Endothelial cell of umbilical vein (primary cell): ENCODE measurements around the gene PALB2. TPM values are rescaled to one million over a fixed set of nuclear protein-coding genes. Genes with fewer than 3 reads are reported as not detected.

Source experiments
- BruUV-seq: library from RNA; stranded (reverse); fragments of 400-500 nt; replicated peaks from 2 replicates; lab custom pipeline; 2021; lab: Mats Ljungman, UMichigan
- CTCF ChIA-PET: fragments of 300-600, 350-600 bp; sonication (Branson Sonifier 250); formaldehyde crosslinking; loops from one replicate; lab custom pipeline; 2021; ENCODE audit warnings: antibody characterized with exemption, inconsistent platforms; lab: Charles Lee
- POLR2A ChIA-PET: fragments of 300-600, 350-600 bp; sonication (Branson Sonifier 250); formaldehyde crosslinking; loops from one replicate; lab custom pipeline; 2021; ENCODE audit warnings: antibody characterized with exemption, inconsistent platforms; lab: Charles Lee
- DNase-seq: peaks from one replicate; pipeline ENCODE4 v3.0.0-alpha.2; 2011; ENCODE audit warnings: low read depth, low spot score
- FAIRE-seq: peaks from 2 replicates; lab custom pipeline; 2011; peaks lifted over from hg19 to GRCh38; lab: Jason Lieb, UNC
- H2AFZ ChIP-seq: 2 replicates; pipeline ENCODE4 v1.6.0; 2012; ENCODE audit warnings: low read depth, low read length, control low read depth, inconsistent platforms
- H3K27ac ChIP-seq: 2 replicates; pipeline ENCODE4 v1.5.1; 2011; ENCODE audit warnings: low read depth, mild to moderate bottlenecking, control low read depth, low read length, moderate library complexity; ENCODE audit not compliant: insufficient read depth
- H3K27me3 ChIP-seq, 2 experiments: 2 replicates each; pipeline versions ENCODE4 v1.6.0 to v1.6.1; 2011; ENCODE audit warnings: low read length in 2 of 2, mixed read lengths in 1 of 2; ENCODE audit not compliant: control insufficient read depth in 2 of 2, insufficient read depth in 2 of 2
- H3K36me3 ChIP-seq, 2 experiments: 2 replicates in 1 of 2; 3 replicates in 1 of 2; pipeline ENCODE4 v1.5.1; 2011; ENCODE audit warnings: low read length in 2 of 2, mild to moderate bottlenecking in 1 of 2, moderate library complexity in 1 of 2; ENCODE audit not compliant: control insufficient read depth in 2 of 2, insufficient read depth in 2 of 2; ENCODE audit errors: extremely low read depth in 1 of 2
- H3K4me1 ChIP-seq: 3 replicates; pipeline ENCODE4 v1.5.1; 2011; ENCODE audit warnings: mild to moderate bottlenecking, low read length; ENCODE audit not compliant: control insufficient read depth, insufficient read depth; ENCODE audit errors: extremely low read depth
- H3K4me2 ChIP-seq: 2 replicates; pipeline ENCODE4 v1.6.1; 2011; ENCODE audit warnings: low read length, control low read depth, mixed read lengths; ENCODE audit not compliant: insufficient read depth
- H3K4me3 ChIP-seq, 3 experiments: fragments of 200-600 bp in 1 of 3; sonication (generic), shearing (Covaris generic) in 1 of 3; replicated peaks in 1 of 3; 2 replicates each; pipeline ENCODE4 v1.5.1; 2011 to 2016; ENCODE audit warnings: control low read depth in 3 of 3, low read length in 3 of 3, mild to moderate bottlenecking in 2 of 3, inconsistent platforms in 1 of 3, low read depth in 1 of 3, moderate library complexity in 1 of 3; ENCODE audit not compliant: insufficient read depth in 1 of 3
- H3K79me2 ChIP-seq: 2 replicates; pipeline ENCODE4 v1.6.0; 2012; ENCODE audit warnings: low read length, inconsistent platforms; ENCODE audit not compliant: control insufficient read depth, insufficient read depth
- H3K9ac ChIP-seq: replicated peaks from 2 replicates; pipeline ENCODE3; 2011; ENCODE audit warnings: low read length, control low read depth; ENCODE audit not compliant: insufficient read depth; ENCODE audit errors: extremely low read depth
- H3K9me1 ChIP-seq: replicated peaks from 3 replicates; pipeline ENCODE4 v1.6.0; 2011; ENCODE audit warnings: mild to moderate bottlenecking, low read length; ENCODE audit not compliant: control insufficient read depth, insufficient read depth; ENCODE audit errors: extremely low read depth
- H3K9me3 ChIP-seq: replicated peaks from 2 replicates; pipeline ENCODE4 v1.5.1; 2012; ENCODE audit warnings: low read length, inconsistent platforms; ENCODE audit not compliant: control insufficient read depth, insufficient read depth
- H4K20me1 ChIP-seq: replicated peaks from 2 replicates; pipeline ENCODE3; 2011; ENCODE audit warnings: mild to moderate bottlenecking, low read length; ENCODE audit not compliant: control insufficient read depth, insufficient read depth; ENCODE audit errors: extremely low read depth
- EZH2 ChIP-seq: IDR thresholded peaks from 2 replicates; pipeline ENCODE4 v1.6.1; 2012; ENCODE audit warnings: borderline replicate concordance, low read depth, mild to moderate bottlenecking, moderate library complexity, low read length, inconsistent platforms; ENCODE audit not compliant: severe bottlenecking
- FOS ChIP-seq: IDR thresholded peaks from 2 replicates; pipeline ENCODE4 v1.6.1; 2011; ENCODE audit warnings: mild to moderate bottlenecking, low read length, moderate library complexity, borderline replicate concordance; ENCODE audit not compliant: insufficient read depth
- GATA2 ChIP-seq: IDR thresholded peaks from 2 replicates; pipeline ENCODE4 v1.7.0; 2011; ENCODE audit warnings: low read depth, mild to moderate bottlenecking, moderate library complexity, mixed read lengths, low read length; ENCODE audit not compliant: insufficient read length, insufficient read depth
- JUN ChIP-seq: IDR thresholded peaks from 2 replicates; pipeline ENCODE4 v1.6.1; 2011; ENCODE audit warnings: borderline replicate concordance, low read depth; ENCODE audit not compliant: insufficient read length, insufficient read depth
- MYC ChIP-seq: IDR thresholded peaks from one replicate; pipeline ENCODE4 v1.6.1; 2011; ENCODE audit warnings: mild to moderate bottlenecking, low read depth, low read length
- POLR2A ChIP-seq: IDR thresholded peaks from 2 replicates; pipeline ENCODE4 v1.6.1; 2012; ENCODE audit warnings: low read depth, mild to moderate bottlenecking, control low read depth, low read length
- POLR2AphosphoS5 ChIP-seq: IDR thresholded peaks from 2 replicates; pipeline ENCODE4 v1.6.1; 2012; ENCODE audit warnings: low read depth, mild to moderate bottlenecking, control low read depth, low read length, moderate library complexity; ENCODE audit not compliant: insufficient read depth
- dilution Hi-C: fragments of 300-500 bp; cut with MboI; formaldehyde crosslinking; loops from one replicate; pipeline ENCODE4 v1.15.0; 2019; ENCODE audit warnings: low sequenced_read_pairs; ENCODE audit not compliant: extremely low pct_ligation_motif_present
- intact Hi-C: fragments of 100-400 bp; cut with micrococcal nuclease; formaldehyde crosslinking; loops from one replicate; pipeline ENCODE4 v1.10.0; 2022
- polyA plus RNA-seq, 4 experiments: library from polyadenylated mRNA; depleted of rRNA in 3 of 4; stranded (reverse) in 3 of 4; unstranded in 1 of 4; fragments of >200 nt; gene quantifications; 2 replicates each; pipeline versions ENCODE4 v1.2.1 to v1.2.3, GENCODE V29; 2011 to 2012; ENCODE audit warnings: missing spikeins in 1 of 4
- total RNA-seq: library from RNA; stranded (reverse); gene quantifications from 2 replicates; pipeline ENCODE4 v1.2.3, GENCODE V29; 2021
- TF ChIP-seq, protein P1 (sequence below), 2 donors: IDR thresholded peaks; 1 replicate in 1 of 2; 2 replicates in 1 of 2; pipeline ENCODE4 v1.5.1; 2011; ENCODE audit warnings: low read length in 2 of 2, mild to moderate bottlenecking in 2 of 2, moderate library complexity in 2 of 2, control low read depth in 1 of 2, inconsistent platforms in 1 of 2, low read depth in 1 of 2; ENCODE audit not compliant: insufficient read depth in 1 of 2; ENCODE audit errors: extremely low read depth in 1 of 2
- TF ChIP-seq, protein P2 (sequence below): IDR thresholded peaks from 2 replicates; pipeline ENCODE4 v1.6.1; 2011; ENCODE audit not compliant: insufficient read depth, insufficient read length

Gene PALB2
- total and polyA plus RNA-seq, 2 donors (not counting 3 experiments of a cell fraction or from before 2014, with no cell fraction given) = 5.1 to 15.6 TPM

DNA sequence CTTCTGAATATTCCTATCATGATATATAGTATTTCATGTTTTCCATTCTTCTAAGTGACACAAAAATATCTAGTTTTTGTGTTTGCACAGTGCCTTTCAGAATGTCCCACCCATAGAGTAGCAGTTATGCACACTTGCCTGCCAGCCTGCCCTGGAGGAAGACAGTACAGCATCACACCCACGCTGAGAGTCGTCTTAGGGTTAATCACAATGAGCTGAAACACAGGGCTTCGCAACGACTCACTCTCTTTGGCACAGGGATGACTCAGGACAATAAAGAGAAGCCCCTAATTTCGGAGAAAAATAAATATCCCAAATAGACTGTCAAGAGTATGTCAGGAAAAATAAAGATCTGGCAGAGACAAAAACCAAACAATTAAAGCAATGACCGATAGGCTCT is 33.4 kb downstream of the PALB2 start:
- Histone ChIP-seq H3K36me3 (no peaks in the 10 kb centered on the region), H3K4me1 (peaks cover 13% of the 10 kb centered on the region), H3K9me3 (no peaks in the 10 kb centered on the region), H3K27me3 (no peaks in the 10 kb centered on the region), H3K4me2 (peak overlapping the region; percentile 81), H4K20me1 (no peaks in the 10 kb centered on the region), H2AFZ (peak overlapping the region; percentile 53), H3K9me1 (no peaks in the 10 kb centered on the region), H3K79me2 (no peaks in the 10 kb centered on the region), H3K27ac (peak overlapping the region; percentile 96), H3K9ac (peak overlapping the region; percentile 74), H3K4me3 (peak overlapping the region in 1 of 3 experiments; percentile 28)
- ChIA-PET POLR2A (no interaction called here), CTCF (interaction anchor here (1.0 to 2.4 kb wide), 2 partner anchors 11 to 87 kb away, joined by 3 to 12 read pairs; no protein-coding TSS in a partner anchor)
- dilution Hi-C loops = no loop called here
- BruUV-seq = TSS peak; percentile 91
- TF ChIP-seq EZH2 (no peak), GATA2 (no peak), POLR2AphosphoS5 (no peak), JUN (no peak), FOS (no peak), POLR2A (no peak), MYC (no peak)
- TF ChIP-seq, protein P1, sequence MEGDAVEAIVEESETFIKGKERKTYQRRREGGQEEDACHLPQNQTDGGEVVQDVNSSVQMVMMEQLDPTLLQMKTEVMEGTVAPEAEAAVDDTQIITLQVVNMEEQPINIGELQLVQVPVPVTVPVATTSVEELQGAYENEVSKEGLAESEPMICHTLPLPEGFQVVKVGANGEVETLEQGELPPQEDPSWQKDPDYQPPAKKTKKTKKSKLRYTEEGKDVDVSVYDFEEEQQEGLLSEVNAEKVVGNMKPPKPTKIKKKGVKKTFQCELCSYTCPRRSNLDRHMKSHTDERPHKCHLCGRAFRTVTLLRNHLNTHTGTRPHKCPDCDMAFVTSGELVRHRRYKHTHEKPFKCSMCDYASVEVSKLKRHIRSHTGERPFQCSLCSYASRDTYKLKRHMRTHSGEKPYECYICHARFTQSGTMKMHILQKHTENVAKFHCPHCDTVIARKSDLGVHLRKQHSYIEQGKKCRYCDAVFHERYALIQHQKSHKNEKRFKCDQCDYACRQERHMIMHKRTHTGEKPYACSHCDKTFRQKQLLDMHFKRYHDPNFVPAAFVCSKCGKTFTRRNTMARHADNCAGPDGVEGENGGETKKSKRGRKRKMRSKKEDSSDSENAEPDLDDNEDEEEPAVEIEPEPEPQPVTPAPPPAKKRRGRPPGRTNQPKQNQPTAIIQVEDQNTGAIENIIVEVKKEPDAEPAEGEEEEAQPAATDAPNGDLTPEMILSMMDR (IDR thresholded peaks at IDR 0.05; ENCODE audit: extremely low read depth in 1 of 2, insufficient read depth in 1 of 2, low read depth in 1 of 2, low read length in 2 of 2) = no peak
- TF ChIP-seq, protein P2, sequence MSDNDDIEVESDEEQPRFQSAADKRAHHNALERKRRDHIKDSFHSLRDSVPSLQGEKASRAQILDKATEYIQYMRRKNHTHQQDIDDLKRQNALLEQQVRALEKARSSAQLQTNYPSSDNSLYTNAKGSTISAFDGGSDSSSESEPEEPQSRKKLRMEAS = no peak
- FAIRE-seq (no peak), DNase-seq (no peak)
- intact Hi-C loops = loop anchor here (1.0 kb wide), 4 partner anchors 11 to 71 kb away; partner anchors contain the start of genes DCTN5, EARS2, NDUFAB1 and PALB2
